GM19025 (cell line): ENCODE measurements around the gene APBA2.
"Not testable (repeated sequence)": the region's sequence is repeated elsewhere in the genome, so short reads cannot be mapped to it uniquely, and the experiment has no call there.

ENCODE experiments used
- ATAC-seq: cut with Tn5 transposase; IDR thresholded peaks from one replicate; pipeline ENCODE4 v1.9.1; 2021; ENCODE audit warnings: mild to moderate bottlenecking, low read depth, moderate library complexity; ENCODE audit not compliant: unreplicated experiment

Gene APBA2

GRCh38 chr15:28876845-28877185 lies 9.0 kb upstream of the APBA2 start:
- no peak for ATAC-seq

- ATAC-seq: no peak
These were observed 7.6 kb upstream of the APBA2 start for GRCh38 chr15:28878209-28878608.

- no peak for ATAC-seq
These were observed 6.2 kb upstream of the APBA2 start for GRCh38 chr15:28879551-28879950.

- no peak for ATAC-seq
These were observed 5.1 kb upstream of the APBA2 start for GRCh38 chr15:28880680-28881079.

GRCh38 chr15:28881170-28881569 lies 4.6 kb upstream of the APBA2 start:
- ATAC-seq: no peak

GRCh38 chr15:28881600-28881999 lies 4.2 kb upstream of the APBA2 start:
- ATAC-seq: no peak

- no peak for ATAC-seq
These were observed 1.4 kb upstream of the APBA2 start for GRCh38 chr15:28884151-28884940.

- ATAC-seq: no peak
These were observed 595 bp upstream of the APBA2 start for GRCh38 chr15:28885128-28885629.

GRCh38 chr15:28886431-28887338 lies 911 bp downstream of the APBA2 start:
- ATAC-seq: no peak

- no peak for ATAC-seq
These were observed 1.8 kb downstream of the APBA2 start for GRCh38 chr15:28887339-28888174.

- ATAC-seq: no peak
These were observed 2.6 kb downstream of the APBA2 start for GRCh38 chr15:28888302-28888894.

GRCh38 chr15:28888900-28889299 lies 3.1 kb downstream of the APBA2 start:
- no peak for ATAC-seq

GRCh38 chr15:28889346-28889745 lies 3.6 kb downstream of the APBA2 start:
- ATAC-seq: no peak

- ATAC-seq: not testable (repeated sequence)
These were observed 4.1 kb downstream of the APBA2 start for GRCh38 chr15:28889871-28890270.

- not testable (repeated sequence) for ATAC-seq
These were observed 4.5 kb downstream of the APBA2 start for GRCh38 chr15:28890291-28890690.

- ATAC-seq: no peak
These were observed 5.1 kb downstream of the APBA2 start for GRCh38 chr15:28890711-28891495.

GRCh38 chr15:28891588-28891987 lies 5.8 kb downstream of the APBA2 start:
- ATAC-seq: no peak

GRCh38 chr15:28892789-28893610 lies 7.2 kb downstream of the APBA2 start:
- ATAC-seq: no peak

GRCh38 chr15:28894631-28895030 lies 8.9 kb downstream of the APBA2 start:
- ATAC-seq: no peak
